Colon (tissue), 2 donors: ENCODE data around the gene SPCS2.
"Not testable (repeated sequence)": the region's sequence is repeated elsewhere in the genome, so short reads cannot be mapped to it uniquely, and the experiment has no call there.

Source experiments
- FAIRE-seq: peaks from 2 replicates; lab custom pipeline; 2012; peaks lifted over from hg19 to GRCh38; lab: Jason Lieb, UNC
- donor health status: control.
- donor health status: control.

The SPCS2 gene

DNA sequence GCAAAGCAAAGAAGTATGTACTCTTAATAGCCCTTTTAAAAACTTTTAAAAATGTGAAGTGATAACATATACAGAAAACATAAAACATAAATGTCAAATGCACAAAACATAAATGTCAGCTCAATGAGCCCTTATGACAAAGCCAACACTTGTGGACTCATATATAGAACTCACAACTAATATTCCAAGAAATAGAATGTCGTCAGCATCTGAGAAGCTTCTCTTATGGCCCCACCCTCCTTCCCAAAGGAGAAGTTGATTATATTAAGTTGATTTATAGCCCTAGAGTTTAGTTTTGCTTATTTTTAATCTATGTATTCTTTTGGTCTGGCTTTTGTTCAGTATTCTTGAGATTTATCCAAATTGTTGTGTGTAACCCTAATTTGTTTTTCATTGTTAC, 53.5 kb downstream of the SPCS2 start:
- FAIRE-seq: no peak

DNA sequence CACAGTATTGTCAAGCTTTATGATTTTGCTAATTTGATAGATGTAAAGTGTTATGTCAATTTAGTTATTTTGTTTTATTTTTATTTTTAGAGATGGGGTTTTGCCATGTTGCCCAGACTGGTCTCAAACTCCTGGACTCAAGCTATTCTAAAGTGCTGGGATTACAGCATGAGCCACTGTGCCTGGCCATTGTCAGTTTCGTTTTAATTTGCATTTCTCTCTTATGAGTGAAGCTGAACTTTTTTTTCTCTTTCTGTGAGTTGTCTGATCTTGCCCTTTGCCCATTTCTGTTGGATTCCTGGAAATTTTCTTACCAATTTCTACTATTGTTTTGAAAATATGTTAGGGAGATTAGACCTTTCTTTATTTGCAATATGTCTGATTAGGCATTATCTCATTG, 55.1 kb downstream of the SPCS2 start:
- no peak for FAIRE-seq

DNA sequence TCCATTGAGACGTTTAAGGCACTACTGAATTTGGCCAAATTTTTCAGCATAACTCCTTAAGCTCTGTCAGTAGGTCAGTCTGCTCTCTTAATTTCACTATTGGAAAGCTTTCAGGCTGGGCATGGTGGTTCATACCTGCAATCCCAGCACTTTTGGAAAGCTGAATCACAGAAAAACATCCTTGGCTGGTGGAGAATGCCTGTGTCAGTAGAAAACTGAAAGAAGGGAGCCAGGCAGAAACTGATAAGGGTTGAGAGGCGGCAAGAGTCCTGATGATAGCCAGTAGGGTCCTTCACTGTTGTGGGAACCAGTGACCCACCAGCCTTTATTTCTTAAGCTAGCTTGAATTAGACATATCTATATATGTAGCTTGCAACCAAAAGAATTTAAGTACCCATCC, 62.3 kb downstream of the SPCS2 start:
- FAIRE-seq: no peak

DNA sequence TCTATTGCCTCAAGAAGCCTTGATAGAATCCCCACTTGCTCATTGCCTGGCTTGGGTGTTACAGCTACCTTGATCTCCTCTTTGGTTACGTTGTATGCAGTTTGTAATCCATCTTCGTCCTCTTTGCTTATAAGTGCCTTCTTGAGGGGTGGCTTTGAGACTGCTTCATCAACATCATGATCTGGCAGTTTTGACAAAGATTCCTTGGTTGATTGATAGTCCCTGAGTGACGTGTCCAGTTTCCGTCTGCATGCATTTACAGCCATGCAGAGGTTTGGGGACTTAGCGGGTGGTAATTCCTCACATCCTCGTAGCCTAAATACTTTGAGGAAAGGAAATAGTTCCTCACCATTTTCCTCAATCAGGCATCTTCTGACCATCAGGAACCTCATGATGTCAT, 62.8 kb downstream of the SPCS2 start:
- FAIRE-seq: no peak

DNA sequence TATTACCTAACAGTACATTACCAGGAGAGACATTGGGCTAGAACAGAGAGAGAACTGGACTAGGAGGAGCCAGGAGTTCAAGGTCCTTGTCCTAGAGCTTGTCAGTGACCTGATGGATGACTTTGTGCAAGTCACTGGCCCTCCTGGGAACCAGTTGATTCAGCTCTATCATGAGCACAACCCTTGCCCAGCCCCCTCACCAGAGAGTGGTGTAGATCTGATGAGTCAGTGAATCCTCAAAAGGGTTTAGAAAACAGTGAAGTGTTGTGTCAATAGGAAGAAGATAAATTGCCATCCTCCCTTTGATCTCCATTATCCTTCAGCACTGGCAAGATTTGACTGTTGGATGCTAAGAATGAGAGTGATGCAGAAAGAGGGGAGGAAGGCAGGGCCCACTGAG, 64.0 kb downstream of the SPCS2 start:
- no peak for FAIRE-seq

DNA sequence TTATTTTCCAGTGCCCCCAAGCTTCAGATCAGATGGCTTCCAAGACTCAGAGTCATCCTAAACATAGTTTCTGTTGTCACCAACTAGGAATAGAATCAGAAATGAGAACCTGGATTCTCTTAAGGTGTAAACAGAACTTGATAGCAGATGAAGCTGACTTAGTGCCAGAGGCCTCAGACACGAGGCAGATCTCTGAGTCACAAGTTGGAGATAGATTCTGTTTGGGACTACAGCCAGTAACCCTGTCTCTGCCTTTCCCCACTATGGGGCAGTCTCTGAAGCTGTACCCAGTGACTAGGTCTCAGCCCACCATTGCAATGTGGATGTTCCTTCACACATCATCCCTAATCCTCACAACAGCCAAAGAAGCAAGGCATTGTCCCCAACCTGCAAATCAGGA, 65.1 kb downstream of the SPCS2 start:
- FAIRE-seq: no peak

DNA sequence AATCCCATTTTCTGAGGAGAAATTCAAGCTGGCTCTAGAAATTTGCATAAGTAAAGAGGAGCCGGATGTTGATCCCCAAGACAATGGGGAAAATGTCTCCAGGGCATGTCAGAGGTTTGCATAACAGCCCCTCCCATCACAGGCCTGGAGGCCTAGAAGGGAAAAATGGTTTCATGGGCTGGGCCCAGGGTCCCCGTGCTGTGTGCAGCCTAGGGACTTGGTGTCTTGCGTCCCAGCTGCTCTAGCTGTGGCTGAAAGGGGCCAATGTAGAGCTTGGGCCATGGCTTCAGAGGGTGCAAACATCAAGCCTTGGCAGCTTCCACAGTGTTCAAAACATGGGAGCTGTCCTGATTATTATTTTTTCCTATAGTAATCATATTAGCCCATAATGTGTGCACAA, 70.1 kb downstream of the SPCS2 start:
- FAIRE-seq: not testable (repeated sequence)

DNA sequence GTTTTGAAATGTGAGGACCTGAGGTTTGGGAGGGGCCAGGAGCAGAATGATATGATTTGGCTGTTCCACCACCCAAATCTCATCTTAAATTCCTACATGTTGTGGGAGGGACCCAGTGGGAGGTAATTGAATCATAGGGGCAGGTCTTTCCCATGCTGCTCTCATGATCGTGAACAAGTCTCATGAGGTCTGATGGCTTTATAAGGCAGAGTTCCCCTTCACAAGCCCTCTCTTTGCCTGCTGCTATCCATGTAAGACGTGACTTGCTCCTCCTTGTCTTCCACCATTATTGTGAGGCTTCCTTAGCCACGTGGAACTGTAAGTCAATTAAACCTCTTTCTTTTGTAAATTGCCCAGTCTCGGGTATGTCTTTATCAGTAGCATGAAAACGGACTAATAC, 71.3 kb downstream of the SPCS2 start:
- FAIRE-seq: not testable (repeated sequence)

DNA sequence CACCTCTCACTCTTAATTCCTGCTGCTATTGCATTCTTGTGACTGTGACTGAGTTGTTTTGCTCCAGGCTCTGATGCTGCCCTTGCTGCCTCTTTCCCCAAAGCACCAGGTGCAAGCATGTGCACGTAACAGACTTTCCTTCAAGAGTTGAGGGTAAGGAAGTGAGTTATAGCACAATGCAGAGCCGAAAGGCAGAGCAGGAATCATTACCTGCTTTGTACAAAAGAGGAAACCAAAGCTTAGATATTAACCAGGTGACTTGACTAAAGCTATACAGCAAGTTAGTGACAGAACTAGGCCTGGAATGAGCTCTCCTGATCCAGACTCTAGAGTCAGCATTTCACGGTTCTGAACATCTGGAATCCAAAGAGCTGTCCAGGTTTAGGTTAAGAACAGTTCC, 73.2 kb downstream of the SPCS2 start:
- FAIRE-seq: no peak

DNA sequence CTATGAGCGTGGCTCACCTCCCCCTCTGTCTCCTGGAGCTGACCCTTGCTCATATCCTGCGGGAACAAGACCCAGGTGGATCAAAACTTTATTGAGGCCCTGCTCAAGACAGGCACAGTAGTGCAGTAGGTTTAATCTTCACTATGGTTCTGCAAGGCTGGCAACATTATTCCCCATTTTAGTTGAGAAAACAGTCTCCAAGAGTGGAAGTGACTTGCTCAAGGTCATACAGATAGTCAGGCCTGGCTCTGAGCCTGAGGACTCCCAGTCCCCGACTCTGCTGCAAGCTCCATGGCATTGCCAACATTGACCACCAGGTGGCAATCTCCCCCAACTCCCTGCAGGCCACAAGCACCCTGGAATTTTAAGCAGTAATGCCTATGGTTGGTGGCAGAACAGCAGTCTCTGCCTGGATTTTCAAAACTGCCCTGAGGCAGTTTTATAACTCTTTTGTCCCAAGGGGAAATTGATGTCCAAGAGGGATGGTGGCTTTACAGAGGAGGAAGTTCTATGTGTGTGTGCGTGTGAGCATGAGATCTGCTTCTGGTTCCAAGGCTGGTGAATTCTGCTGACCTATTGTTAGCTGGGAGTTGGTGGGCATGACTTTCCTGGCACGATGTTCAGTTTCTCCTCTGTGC, 73.8 kb downstream of the SPCS2 start:
- no peak for FAIRE-seq

DNA sequence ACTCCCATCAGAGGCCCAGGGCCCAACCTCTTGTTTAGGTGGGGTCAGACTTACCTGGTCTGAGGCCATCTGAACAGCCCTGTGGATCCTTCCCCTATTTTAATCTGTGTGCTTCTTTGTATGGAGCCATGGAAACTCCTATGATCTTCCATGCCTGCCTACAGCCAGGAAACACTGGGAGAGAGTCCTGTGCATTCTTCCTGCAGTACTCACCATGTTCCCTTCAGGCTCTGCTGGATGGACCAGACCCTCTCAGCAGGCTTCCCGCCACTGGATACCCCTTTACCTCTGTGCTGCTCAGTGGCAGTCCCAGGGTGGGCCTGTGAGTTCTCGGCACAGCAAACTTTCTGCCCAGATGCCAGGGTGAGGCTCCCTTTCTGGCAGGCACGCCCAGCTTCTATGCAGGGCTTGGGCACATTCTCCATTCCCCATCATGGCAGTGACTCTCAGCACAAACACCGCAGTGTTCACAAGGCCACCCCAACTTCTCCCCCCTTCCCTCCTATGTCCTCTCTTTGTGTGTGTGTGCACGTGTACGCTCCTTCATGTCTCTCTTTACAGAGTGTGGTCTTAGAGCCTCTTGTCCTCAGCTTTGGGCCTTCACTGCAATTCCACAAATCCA, 74.5 kb downstream of the SPCS2 start:
- no peak for FAIRE-seq

DNA sequence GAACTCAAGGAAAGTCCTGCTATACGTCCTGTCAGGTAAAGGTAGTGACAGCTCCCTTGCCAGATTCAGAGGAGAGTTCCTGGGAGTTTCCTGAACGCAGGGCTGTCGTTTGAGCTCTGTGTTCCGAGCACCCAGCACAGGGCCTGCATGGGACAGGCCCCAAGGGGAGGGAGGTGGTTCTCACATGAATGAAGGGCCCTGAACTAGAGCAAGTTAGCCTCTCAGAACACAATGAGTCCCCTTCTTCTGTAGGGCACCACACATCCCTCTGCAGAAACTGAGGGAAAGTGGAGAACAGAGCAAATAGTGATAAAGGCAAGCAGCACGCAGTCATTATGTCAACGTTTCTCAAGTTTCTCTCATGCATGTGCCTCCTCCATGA, 75.0 kb downstream of the SPCS2 start:
- FAIRE-seq: no peak

DNA sequence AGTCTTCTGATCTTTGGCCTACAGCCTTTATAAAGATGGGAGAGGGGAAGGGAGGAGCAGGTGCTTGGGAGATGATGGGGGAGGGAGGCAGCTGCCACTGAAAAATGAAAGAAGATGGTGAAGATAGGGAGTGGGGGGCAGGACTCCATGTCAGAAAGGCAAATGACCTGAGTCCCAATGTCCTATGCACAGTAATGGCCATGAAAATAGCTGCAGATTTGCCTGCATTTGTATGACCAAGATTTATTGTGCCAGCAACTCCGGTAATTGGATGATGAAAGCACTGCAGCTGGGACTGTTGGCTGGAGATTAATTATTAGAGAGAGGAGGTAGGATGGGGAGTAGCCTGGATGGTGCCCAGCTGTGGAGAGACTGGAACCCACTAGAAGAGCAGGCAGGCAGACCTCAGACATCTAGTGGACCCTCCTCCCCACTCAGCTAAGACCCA, 75.7 kb downstream of the SPCS2 start:
- no peak for FAIRE-seq

DNA sequence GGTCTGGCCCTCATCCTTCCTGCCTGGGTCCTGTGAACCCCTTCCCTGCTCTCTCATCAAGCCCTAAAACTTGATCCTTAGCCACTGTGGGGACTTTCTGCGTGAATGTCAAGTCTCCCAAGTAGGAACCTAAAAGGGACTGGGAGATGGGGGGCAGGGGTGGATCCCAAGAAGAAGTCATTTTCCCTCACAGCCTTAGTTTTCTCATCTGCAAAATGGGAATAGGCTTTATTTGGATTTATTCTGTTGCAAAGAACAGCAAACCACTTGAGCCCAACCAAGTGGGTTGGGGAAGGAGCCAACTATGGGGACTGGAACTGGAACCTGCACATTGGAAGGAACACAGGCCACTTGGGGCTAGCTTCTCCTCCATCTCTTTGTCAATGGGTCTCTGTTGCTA, 76.5 kb downstream of the SPCS2 start:
- no peak for FAIRE-seq

DNA sequence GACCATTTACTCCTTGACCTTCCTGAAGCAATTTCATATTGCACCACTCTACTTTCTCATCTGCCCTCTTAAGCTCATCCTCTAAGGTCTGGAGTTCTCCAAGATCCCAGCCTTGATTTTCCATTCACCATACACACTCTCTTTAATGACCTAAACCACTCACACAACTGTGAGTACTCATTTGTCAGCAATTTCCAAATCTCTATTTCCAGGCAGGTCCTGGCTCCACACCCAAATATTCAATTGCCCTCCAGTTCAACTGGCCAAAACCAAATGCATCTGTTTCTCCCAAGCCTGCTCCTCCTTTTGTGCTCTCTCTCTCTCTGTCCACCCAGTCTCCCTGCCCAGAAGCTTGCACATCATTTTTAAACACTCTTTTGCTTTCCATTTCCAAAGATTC, 79.3 kb downstream of the SPCS2 start:
- FAIRE-seq: no peak
